Peyer's patch (tissue), 4 donors: ENCODE measurements around the gene USPL1.

Experiments
- CTCF ChIP-seq, 6 experiments: fragments of 450-650 bp in 4 of 6; fragments of 200-600 bp in 2 of 6; sonication (generic) in 1 of 6; IDR thresholded peaks; one replicate each; pipeline ENCODE4 v1.5.1; 2017 to 2019; ENCODE audit warnings: antibody characterized with exemption in 6 of 6, mild to moderate bottlenecking in 3 of 6, moderate library complexity in 1 of 6
- POLR2A ChIP-seq, 2 donors: fragments of 450-650 bp; IDR thresholded peaks; one replicate each; pipeline ENCODE4 v1.5.1; 2017; ENCODE audit warnings: antibody characterized with exemption in 2 of 2, mild to moderate bottlenecking in 2 of 2, moderate library complexity in 2 of 2

- no peak for TF ChIP-seq CTCF (IDR thresholded peaks at IDR 0.05)
- TF ChIP-seq POLR2A (IDR thresholded peaks at IDR 0.05): no peak
Observed at GRCh38 chr13:30577401-30577852, 40.3 kb upstream of the USPL1 start.
